ENCODE measurements around the gene SRP19. TPM values are rescaled to one million over a fixed set of nuclear protein-coding genes. Genes with fewer than 3 reads are reported as not detected.
"Not testable (repeated sequence)": the region's sequence is repeated elsewhere in the genome, so short reads cannot be mapped to it uniquely, and the experiment has no call there.

Gene SRP19
- total and polyA plus RNA-seq, 2 experiments from 2014 or later = 66.6 to 158 TPM

- peaks cover 14% of the 10 kb centered on the region; the same call in 1 of the 2 replicates for H3F3A ChIP-seq (ENCODE audit: insufficient read depth)
- H3K79me2 ChIP-seq (ENCODE audit: insufficient read depth) = peaks cover 69% of the 10 kb centered on the region
- H4K20me1 ChIP-seq (ENCODE audit: insufficient read depth) = no peaks in the 10 kb centered on the region
- no peak overlapping the region for H2AFZ ChIP-seq
- DNase-seq = no peak
- in situ Hi-C loops (cut with MboI) = no loop called here
- no peaks in the 10 kb centered on the region for H3K9me3 ChIP-seq (ENCODE audit: low read depth)
- no peak for TF ChIP-seq EZH2phosphoT487 (IDR thresholded peaks at IDR 0.05; ENCODE audit: insufficient read depth, low read depth)
- no peak for TF ChIP-seq EZH2 (IDR thresholded peaks at IDR 0.05; ENCODE audit: insufficient read depth, poor library complexity, severe bottlenecking)
- no peak overlapping the region for H3K27ac ChIP-seq
- H3K9me2 ChIP-seq (ENCODE audit: insufficient read depth) = no peaks in the 10 kb centered on the region
- no peak overlapping the region for H3K4me3 ChIP-seq
- peaks cover 36% of the 10 kb centered on the region for H3K36me3 ChIP-seq (ENCODE audit: low read depth)
- no peak overlapping the region for H3K9ac ChIP-seq
- H3K4me1 ChIP-seq (ENCODE audit: insufficient read depth) = no peaks in the 10 kb centered on the region
- no peaks in the 10 kb centered on the region for H3K27me3 ChIP-seq (replicated peaks; ENCODE audit: insufficient read depth)
- H3K4me2 ChIP-seq (ENCODE audit: unreplicated experiment) = no peak overlapping the region
- 93 to 97% methylated on average over 4 of the region's 4 CpGs for WGBS, 2 experiments (ENCODE audit: low coverage in 1 of 2, low lambda C conversion rate in 2 of 2, missing lambda C conversion rate in 2 of 2)
These were observed 25.9 kb downstream of the SRP19 start for GRCh38 chr5:112886975-112887374.

- H3K4me1 ChIP-seq (ENCODE audit: insufficient read depth); DNase-seq; H2AFZ ChIP-seq; H3F3A ChIP-seq (ENCODE audit: insufficient read depth); H3K4me2 ChIP-seq (ENCODE audit: unreplicated experiment); H3K9me3 ChIP-seq (ENCODE audit: low read depth); H4K20me1 ChIP-seq (ENCODE audit: insufficient read depth); H3K9me2 ChIP-seq (ENCODE audit: insufficient read depth); H3K9ac ChIP-seq; in situ Hi-C loops (cut with MboI); H3K27ac ChIP-seq; H3K27me3 ChIP-seq (replicated peaks; ENCODE audit: insufficient read depth); H3K4me3 ChIP-seq: not testable (repeated sequence)
- Histone ChIP-seq H3K79me2 (ENCODE audit: insufficient read depth) (peaks cover 83% of the 10 kb centered on the region), H3K36me3 (ENCODE audit: low read depth) (peaks cover 14% of the 10 kb centered on the region)
- 65 to 69% methylated on average over 8 of the region's 8 CpGs for WGBS, 2 experiments (ENCODE audit: low coverage in 1 of 2, low lambda C conversion rate in 2 of 2, missing lambda C conversion rate in 2 of 2)
These were observed 31.0 kb downstream of the SRP19 start for GRCh38 chr5:112892066-112892465.

GRCh38 chr5:112892776-112893175, 31.7 kb downstream of the SRP19 start:
- H3F3A ChIP-seq (ENCODE audit: insufficient read depth) = no peaks in the 10 kb centered on the region
- H3K27me3 ChIP-seq (replicated peaks; ENCODE audit: insufficient read depth) = no peaks in the 10 kb centered on the region
- H3K27ac ChIP-seq = no peak overlapping the region
- in situ Hi-C loops (cut with MboI) = no loop called here
- peaks cover 5% of the 10 kb centered on the region; the same call in 1 of the 2 replicates for H4K20me1 ChIP-seq (ENCODE audit: insufficient read depth)
- no peak for TF ChIP-seq EZH2 (IDR thresholded peaks at IDR 0.05; ENCODE audit: insufficient read depth, poor library complexity, severe bottlenecking)
- no peak for TF ChIP-seq EZH2phosphoT487 (IDR thresholded peaks at IDR 0.05; ENCODE audit: insufficient read depth, low read depth)
- H3K4me2 ChIP-seq (ENCODE audit: unreplicated experiment) = no peak overlapping the region
- H2AFZ ChIP-seq = no peak overlapping the region
- no peaks in the 10 kb centered on the region for H3K9me2 ChIP-seq (ENCODE audit: insufficient read depth)
- no peaks in the 10 kb centered on the region for H3K9me3 ChIP-seq (ENCODE audit: low read depth)
- no peak overlapping the region for H3K4me3 ChIP-seq
- no peaks in the 10 kb centered on the region for H3K4me1 ChIP-seq (ENCODE audit: insufficient read depth)
- DNase-seq = no peak
- peaks cover 83% of the 10 kb centered on the region for H3K79me2 ChIP-seq (ENCODE audit: insufficient read depth)
- peaks cover 7% of the 10 kb centered on the region for H3K36me3 ChIP-seq (ENCODE audit: low read depth)
- 97 to 99% methylated on average over 12 to 13 of the region's 13 CpGs for WGBS, 2 experiments (ENCODE audit: low coverage in 1 of 2, low lambda C conversion rate in 2 of 2, missing lambda C conversion rate in 2 of 2)
- no peak overlapping the region for H3K9ac ChIP-seq

- Histone ChIP-seq H3K27ac (no peak overlapping the region), H3F3A (ENCODE audit: insufficient read depth) (no peaks in the 10 kb centered on the region), H4K20me1 (ENCODE audit: insufficient read depth) (peaks cover 5% of the 10 kb centered on the region; the same call in 1 of the 2 replicates), H2AFZ (no peak overlapping the region), H3K36me3 (ENCODE audit: low read depth) (peaks cover 25% of the 10 kb centered on the region; the same call in 1 of the 2 replicates), H3K9me3 (ENCODE audit: low read depth) (no peaks in the 10 kb centered on the region), H3K4me1 (ENCODE audit: insufficient read depth) (no peaks in the 10 kb centered on the region), H3K4me2 (ENCODE audit: unreplicated experiment) (no peak overlapping the region), H3K79me2 (ENCODE audit: insufficient read depth) (peaks cover 82% of the 10 kb centered on the region), H3K4me3 (no peak overlapping the region), H3K27me3 (replicated peaks; ENCODE audit: insufficient read depth) (no peaks in the 10 kb centered on the region), H3K9ac (no peak overlapping the region), H3K9me2 (ENCODE audit: insufficient read depth) (no peaks in the 10 kb centered on the region)
- 92 to 95% methylated on average over 3 of the region's 3 CpGs for WGBS, 2 experiments (ENCODE audit: low coverage in 1 of 2, low lambda C conversion rate in 2 of 2, missing lambda C conversion rate in 2 of 2)
- TF ChIP-seq EZH2phosphoT487 (IDR thresholded peaks at IDR 0.05; ENCODE audit: insufficient read depth, low read depth) = no peak
- no peak for TF ChIP-seq EZH2 (IDR thresholded peaks at IDR 0.05; ENCODE audit: insufficient read depth, poor library complexity, severe bottlenecking)
- in situ Hi-C loops (cut with MboI) = no loop called here
- no peak for DNase-seq
These were observed 34.6 kb downstream of the SRP19 start for GRCh38 chr5:112895682-112896081.

- H3K4me2 ChIP-seq (ENCODE audit: unreplicated experiment) = no peak overlapping the region
- H3K79me2 ChIP-seq (ENCODE audit: insufficient read depth) = peaks cover 88% of the 10 kb centered on the region
- H3K9ac ChIP-seq = no peak overlapping the region
- H3K9me2 ChIP-seq (ENCODE audit: insufficient read depth) = no peaks in the 10 kb centered on the region
- H3F3A ChIP-seq (ENCODE audit: insufficient read depth) = no peaks in the 10 kb centered on the region
- TF ChIP-seq EZH2phosphoT487 (IDR thresholded peaks at IDR 0.05; ENCODE audit: insufficient read depth, low read depth) (no peak), EZH2 (IDR thresholded peaks at IDR 0.05; ENCODE audit: insufficient read depth, poor library complexity, severe bottlenecking) (no peak)
- H3K4me3 ChIP-seq = no peak overlapping the region
- peaks cover 30% of the 10 kb centered on the region; the same call in 1 of the 2 replicates for H3K36me3 ChIP-seq (ENCODE audit: low read depth)
- no peak overlapping the region for H3K27ac ChIP-seq
- DNase-seq = no peak
- in situ Hi-C loops (cut with MboI) = no loop called here
- H4K20me1 ChIP-seq (ENCODE audit: insufficient read depth) = no peaks in the 10 kb centered on the region
- H3K9me3 ChIP-seq (ENCODE audit: low read depth) = no peaks in the 10 kb centered on the region
- H3K4me1 ChIP-seq (ENCODE audit: insufficient read depth) = no peaks in the 10 kb centered on the region
- 95 to 98% methylated on average over 3 of the region's 3 CpGs for WGBS, 2 experiments (ENCODE audit: low coverage in 1 of 2, low lambda C conversion rate in 2 of 2, missing lambda C conversion rate in 2 of 2)
- H3K27me3 ChIP-seq (replicated peaks; ENCODE audit: insufficient read depth) = no peaks in the 10 kb centered on the region
- no peak overlapping the region for H2AFZ ChIP-seq
These were observed 41.5 kb downstream of the SRP19 start for GRCh38 chr5:112902561-112902960.

- H3K4me1 ChIP-seq (ENCODE audit: insufficient read depth); H3K9me2 ChIP-seq (ENCODE audit: insufficient read depth); H2AFZ ChIP-seq; H3K9me3 ChIP-seq (ENCODE audit: low read depth); H3K27me3 ChIP-seq (replicated peaks; ENCODE audit: insufficient read depth); H3K4me3 ChIP-seq; DNase-seq; H4K20me1 ChIP-seq (ENCODE audit: insufficient read depth); in situ Hi-C loops (cut with MboI); H3K9ac ChIP-seq; H3F3A ChIP-seq (ENCODE audit: insufficient read depth); H3K27ac ChIP-seq; H3K4me2 ChIP-seq (ENCODE audit: unreplicated experiment): not testable (repeated sequence)
- Histone ChIP-seq H3K36me3 (ENCODE audit: low read depth) (peaks cover 30% of the 10 kb centered on the region), H3K79me2 (ENCODE audit: insufficient read depth) (peaks cover 88% of the 10 kb centered on the region)
- WGBS, 2 experiments (ENCODE audit: low coverage in 1 of 2, low lambda C conversion rate in 2 of 2, missing lambda C conversion rate in 2 of 2) = 91% methylated on average over 3 of the region's 3 CpGs
These were observed 43.9 kb downstream of the SRP19 start for GRCh38 chr5:112904996-112905395.
